Mesenteric fat pad (tissue), 1 donor: ENCODE measurements around the gene SLIT1. TPM values are rescaled to one million over a fixed set of nuclear protein-coding genes. Genes with fewer than 3 reads are reported as not detected.

Source experiments
- total RNA-seq: library from RNA; stranded (reverse); fragmentation: NEBNext Ultra II Directional; extraction: Animal tissue kit (Norgen Biotek cat#: 25700); gene quantifications from one replicate; pipeline ENCODE4 v1.2.1, GENCODE V29; 2021
- donor health status: DM: yes; HTN: yes; CAD: no.

Gene SLIT1
- total RNA-seq, 1 donor from 2014 or later, result 0.19 TPM

Other genes with a start within 250 kb of the SLIT1 start
- 7.9 TPM for gene ARHGAP19, start 106.7 kb upstream of the SLIT1 start, total RNA-seq
- gene FRAT1, start 133.3 kb upstream of the SLIT1 start, total RNA-seq, result 8.2 TPM
- 8.4 TPM for gene FRAT2, start 148.8 kb upstream of the SLIT1 start, total RNA-seq
- 38.6 TPM for gene RRP12, start 215.4 kb upstream of the SLIT1 start, total RNA-seq
- gene PGAM1, start 240.2 kb upstream of the SLIT1 start, total RNA-seq, result 190 TPM